ENCODE measurements around the gene CDH16.

GRCh38 chr16:66908116-66908515 lies 10.6 kb downstream of the CDH16 start:
- TF ChIP-seq CTCF (IDR thresholded peaks at IDR 0.05; ENCODE audit: insufficient read depth, low read length) (no peak), SPI1 (IDR thresholded peaks at IDR 0.05; ENCODE audit: borderline replicate concordance, low read depth) (no peak), GABPA (IDR thresholded peaks at IDR 0.05; ENCODE audit: low read depth) (no peak)

Measured in HL-60 (cell line).